ENCODE measurements around the gene IQGAP2.
"Not testable (repeated sequence)": the region's sequence is repeated elsewhere in the genome, so short reads cannot be mapped to it uniquely, and the experiment has no call there.

The IQGAP2 gene

GRCh38 chr5:76408104-76408654, 5.1 kb downstream of the IQGAP2 start:
- no peak for DNase-seq
- intact Hi-C loops (cut with DNase I): no loop called here

DNA sequence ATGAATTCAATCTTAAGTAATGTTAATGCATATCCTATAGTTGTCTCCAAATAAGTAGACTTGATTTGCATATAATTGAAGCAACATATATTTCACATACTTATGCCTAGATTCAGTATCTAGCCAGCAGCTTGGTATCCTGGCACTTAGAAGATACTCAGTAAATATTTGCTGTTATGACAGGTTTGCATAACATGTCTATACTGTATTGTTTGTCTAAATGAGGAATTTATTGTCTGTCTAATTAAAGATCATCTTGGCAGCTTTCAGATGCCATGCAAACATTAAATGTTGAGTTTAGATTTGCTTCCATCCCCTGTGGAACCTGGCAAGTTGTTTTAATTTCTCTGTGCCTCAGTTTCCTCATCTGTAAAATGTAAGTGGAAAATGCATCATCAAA, 9.4 kb downstream of the IQGAP2 start:
- intact Hi-C loops (cut with DNase I): no loop called here

DNA sequence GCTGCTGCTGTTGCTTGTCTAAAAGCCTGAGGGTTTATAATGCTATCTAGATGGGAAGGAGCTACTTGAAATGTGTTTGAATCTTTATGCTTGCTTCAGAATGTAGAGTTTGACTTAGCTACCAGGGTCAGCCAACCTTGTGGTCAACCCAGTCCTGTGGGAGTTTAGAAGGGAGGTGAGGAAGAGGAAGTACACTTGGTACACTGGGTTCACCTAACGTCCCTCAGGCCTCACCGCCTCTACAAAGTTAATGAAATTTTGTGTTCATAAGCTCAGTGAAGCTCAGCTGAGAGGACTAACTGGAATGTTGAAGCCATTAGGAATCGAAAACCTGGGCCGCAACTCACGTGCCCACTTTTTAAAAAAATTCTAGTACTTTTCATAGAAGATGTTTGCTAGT, 10.7 kb downstream of the IQGAP2 start:
- intact Hi-C loops (cut with DNase I): no loop called here
- DNase-seq: no peak

More for the DNA sequence above, 9.4 kb downstream of the IQGAP2 start:
- DNase-seq: no peak

DNA sequence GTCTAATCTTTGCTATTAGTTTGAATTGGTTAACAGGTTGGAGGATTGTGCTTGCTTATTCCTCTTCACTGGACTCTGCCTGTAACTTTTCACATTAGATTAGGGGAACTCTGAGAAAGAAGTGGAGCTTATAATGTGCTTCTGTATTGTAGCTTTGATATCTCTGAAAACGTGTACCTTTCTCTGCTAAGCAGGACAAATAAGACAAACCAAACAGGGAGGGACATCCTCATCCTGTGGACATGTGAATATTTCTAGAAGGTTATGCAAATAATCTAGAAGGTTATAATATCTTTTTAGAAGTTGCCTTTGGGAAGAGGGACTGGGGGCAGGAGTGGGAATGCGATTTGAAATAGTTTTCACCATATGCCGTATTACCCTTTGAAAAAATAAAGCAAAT, 11.7 kb downstream of the IQGAP2 start:
- intact Hi-C loops (cut with DNase I): no loop called here
- DNase-seq: no peak

DNA sequence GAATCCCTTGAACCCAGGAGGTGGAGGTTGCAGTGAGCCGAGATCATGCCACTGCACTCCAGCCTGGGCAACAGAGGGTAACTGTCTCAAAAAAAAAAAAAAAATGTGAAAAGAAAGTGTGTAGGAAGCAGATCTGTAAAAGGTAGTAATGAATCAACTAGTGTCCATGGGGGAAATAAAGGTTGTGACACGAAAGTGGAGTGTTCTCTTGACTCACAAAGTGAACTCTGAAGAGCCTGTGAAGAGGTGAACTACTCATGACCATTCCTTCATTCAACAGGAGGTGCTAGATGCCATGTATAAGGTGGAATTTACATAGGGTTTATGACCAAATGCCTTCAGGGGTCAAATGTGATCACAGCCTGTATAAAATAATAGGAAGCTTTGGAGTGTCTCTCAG, 12.8 kb downstream of the IQGAP2 start:
- intact Hi-C loops (cut with DNase I): no loop called here
- no peak for DNase-seq

- DNase-seq: no peak
- intact Hi-C loops (cut with DNase I): no loop called here
These were observed 16.7 kb downstream of the IQGAP2 start for GRCh38 chr5:76419597-76420298.

- no peak for DNase-seq
- intact Hi-C loops (cut with DNase I): no loop called here
These were observed 19.1 kb downstream of the IQGAP2 start for GRCh38 chr5:76422227-76422626.

DNA sequence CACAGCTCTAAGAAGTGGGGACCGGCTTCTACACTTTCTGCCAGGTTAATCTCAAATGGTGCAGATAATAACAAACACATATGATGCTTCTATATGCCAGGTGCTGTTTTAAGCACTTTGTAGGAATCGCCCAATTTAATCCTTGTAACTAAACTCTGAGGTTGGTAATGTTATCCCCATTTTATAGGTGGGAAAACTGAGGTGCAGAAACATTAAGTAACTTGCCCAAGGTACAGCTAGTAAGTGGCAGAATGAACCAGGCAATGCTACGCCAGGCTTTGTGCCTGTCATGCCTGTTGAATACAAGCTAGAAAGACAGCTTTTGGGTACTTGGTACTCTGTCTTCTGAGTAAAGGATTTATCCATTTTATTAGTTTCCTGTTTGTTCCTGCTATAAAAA, 19.7 kb downstream of the IQGAP2 start:
- no peak for DNase-seq
- intact Hi-C loops (cut with DNase I): no loop called here

- DNase-seq: no peak
- intact Hi-C loops (cut with DNase I): no loop called here
These were observed 22.1 kb downstream of the IQGAP2 start for GRCh38 chr5:76425146-76425545.

GRCh38 chr5:76425928-76426804, 23.1 kb downstream of the IQGAP2 start:
- intact Hi-C loops (cut with DNase I): no loop called here
- DNase-seq: no peak

- DNase-seq: no peak
- intact Hi-C loops (cut with DNase I): no loop called here
These were observed 24.4 kb downstream of the IQGAP2 start for GRCh38 chr5:76427206-76428140.

DNA sequence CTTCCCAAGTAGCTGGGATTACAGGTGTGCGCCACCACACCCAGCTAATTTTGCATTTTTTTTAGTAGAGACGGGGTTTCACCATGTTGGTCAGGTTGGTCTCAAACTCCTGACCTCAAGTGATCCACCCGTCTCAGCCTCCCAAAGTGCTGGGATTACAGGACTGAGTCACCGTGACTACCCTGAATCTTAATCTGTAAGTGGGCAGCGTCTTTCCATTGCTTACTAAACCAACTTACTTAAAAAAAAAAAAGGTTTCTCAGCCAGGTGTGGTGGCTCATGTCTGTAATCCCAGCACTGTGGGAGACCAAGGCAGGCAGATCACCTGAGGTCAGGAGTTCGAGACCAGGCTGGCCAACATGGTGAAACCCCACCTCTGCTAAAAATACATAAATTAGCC, 25.5 kb downstream of the IQGAP2 start:
- intact Hi-C loops (cut with DNase I); DNase-seq: not testable (repeated sequence)

DNA sequence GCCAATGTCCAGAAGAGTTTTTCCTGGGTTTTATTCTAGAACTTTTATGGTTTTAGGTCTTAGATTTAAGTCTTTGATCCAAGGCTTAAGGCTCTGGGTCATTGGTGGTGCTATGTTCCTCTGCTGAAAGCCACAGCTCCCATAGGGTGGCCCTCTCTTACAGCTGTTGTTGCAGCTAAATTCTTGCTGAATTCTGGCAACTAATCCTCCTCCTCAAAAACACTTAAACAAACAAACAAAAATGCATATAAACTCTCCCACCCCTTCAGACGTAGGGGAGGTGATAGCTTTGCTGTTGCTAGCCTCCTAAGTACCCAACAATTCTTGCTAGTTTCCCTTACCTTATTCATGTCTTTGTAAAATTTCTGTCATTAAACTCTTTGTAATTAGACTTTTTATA, 30.2 kb downstream of the IQGAP2 start:
- intact Hi-C loops (cut with DNase I): no loop called here
- no peak for DNase-seq

- DNase-seq; intact Hi-C loops (cut with DNase I): not testable (repeated sequence)
These were observed 34.4 kb downstream of the IQGAP2 start for GRCh38 chr5:76437507-76437906.

GRCh38 chr5:76438025-76438424, 34.9 kb downstream of the IQGAP2 start:
- intact Hi-C loops (cut with DNase I): no loop called here
- DNase-seq: no peak

- no peak for DNase-seq
- intact Hi-C loops (cut with DNase I): no loop called here
These were observed 36.1 kb downstream of the IQGAP2 start for GRCh38 chr5:76439201-76439600.

GRCh38 chr5:76439929-76440328, 36.8 kb downstream of the IQGAP2 start:
- intact Hi-C loops (cut with DNase I): no loop called here
- no peak for DNase-seq

DNA sequence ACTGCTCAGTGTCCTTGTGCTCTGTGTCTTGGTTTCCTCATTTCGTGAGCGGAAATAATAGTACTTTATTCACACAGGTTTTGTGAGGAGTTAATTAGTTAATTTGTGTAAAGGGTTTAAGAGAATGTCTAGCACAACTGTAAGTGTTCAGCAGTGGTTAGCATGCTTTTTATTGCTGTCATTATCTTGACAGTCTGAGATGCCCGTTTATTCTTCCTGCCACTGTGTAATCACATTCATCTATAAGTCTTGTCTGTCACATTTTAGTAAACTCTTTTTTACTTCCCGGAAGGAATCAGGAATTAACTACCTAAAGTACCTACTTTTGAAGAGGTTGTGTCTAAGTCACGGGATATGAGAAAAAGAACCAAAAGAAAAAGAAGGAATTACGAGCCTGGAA, 38.0 kb downstream of the IQGAP2 start:
- no peak for DNase-seq

DNA sequence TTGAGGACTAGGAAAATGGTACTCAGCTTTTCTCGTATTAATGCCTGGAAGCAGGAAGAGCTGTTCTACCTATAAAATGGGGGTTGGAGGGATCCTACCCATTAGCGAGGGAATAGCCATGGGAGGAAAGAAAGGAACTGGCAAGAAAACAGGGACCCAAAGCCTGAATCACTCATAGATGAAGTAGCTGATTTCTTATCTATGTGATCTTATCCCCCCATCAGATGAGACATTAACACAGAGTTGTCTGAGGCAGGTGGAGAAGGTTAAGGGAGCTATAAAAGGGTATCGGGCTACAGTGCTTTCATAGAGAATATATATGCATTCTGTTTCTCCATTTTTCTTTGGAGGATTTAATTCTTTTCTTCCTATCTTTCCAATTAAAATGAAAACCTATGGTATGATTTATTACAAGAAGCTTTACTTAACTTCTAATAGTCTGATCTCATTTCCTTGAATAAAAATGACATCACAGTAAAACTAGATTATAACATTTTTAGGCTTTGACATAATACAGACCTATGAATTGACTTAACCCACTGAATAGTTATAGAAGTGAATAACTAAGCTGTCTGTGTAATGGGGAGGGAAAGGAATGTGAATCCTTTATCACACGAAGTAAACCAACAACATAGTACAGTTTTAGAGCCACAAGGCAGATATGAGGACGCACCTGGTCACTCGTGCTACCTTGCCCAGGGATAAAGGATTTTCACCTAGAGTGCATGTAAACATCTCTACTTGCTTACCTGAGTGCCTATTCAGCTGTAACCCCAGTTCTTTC, 39.0 kb downstream of the IQGAP2 start:
- intact Hi-C loops (cut with DNase I): no loop called here
- no peak for DNase-seq

More for the DNA sequence above, 38.0 kb downstream of the IQGAP2 start:
- intact Hi-C loops (cut with DNase I): no loop called here

Data from posterior cingulate gyrus (tissue), 11 donors.